H1 (cell line): ENCODE data around the gene CTNS.

ENCODE experiments used
- CBX5 ChIP-seq: fragments of 300-800, 300-1000 bp; sonication (generic); IDR thresholded peaks from 2 replicates; pipeline ENCODE4 v1.7.1; 2016; ENCODE audit warnings: antibody characterized with exemption, low read length, low read depth
- CEBPB ChIP-seq: IDR thresholded peaks from 2 replicates; pipeline ENCODE4 v1.6.1; 2012; ENCODE audit warnings: low read depth, low read length
- CHD2 ChIP-seq: IDR thresholded peaks from 2 replicates; pipeline ENCODE4 v1.6.1; 2012; ENCODE audit warnings: low read length, improper control_type of control experiment
- CTCF ChIP-seq, 3 experiments: IDR thresholded peaks; 1 replicate in 2 of 3; 2 replicates in 1 of 3; pipeline versions ENCODE4 v1.5.1 to v1.6.1; 2011; ENCODE audit warnings: low read length in 3 of 3, mild to moderate bottlenecking in 3 of 3, inconsistent platforms in 2 of 3, low read depth in 1 of 3, moderate library complexity in 1 of 3; ENCODE audit not compliant: insufficient read depth in 1 of 3; ENCODE audit errors: control extremely low read depth in 1 of 3
- EZH2 ChIP-seq: fragments of 200-600 bp; sonication (generic); IDR thresholded peaks from 2 replicates; pipeline ENCODE4 v1.7.1; 2012; ENCODE audit warnings: low read depth, mild to moderate bottlenecking, moderate library complexity, low read length, inconsistent platforms; ENCODE audit not compliant: severe bottlenecking
- HDAC2 ChIP-seq, 2 experiments: fragments of 300-600 bp in 1 of 2; sonication (generic) in 1 of 2; IDR thresholded peaks; 2 replicates each; pipeline ENCODE4 v1.6.1; 2011 to 2012; ENCODE audit warnings: low read depth in 2 of 2, low read length in 2 of 2, mild to moderate bottlenecking in 2 of 2, moderate library complexity in 2 of 2, borderline replicate concordance in 1 of 2, inconsistent platforms in 1 of 2
- KDM1A ChIP-seq: fragments of 200-600, 300-600 bp; sonication (generic); IDR thresholded peaks from 2 replicates; pipeline ENCODE4 v1.7.1; 2016; ENCODE audit warnings: mild to moderate bottlenecking, low read length, borderline replicate concordance
- PHF8 ChIP-seq: fragments of 200-600 bp; sonication (generic); conservative IDR thresholded peaks from 2 replicates; pipeline ENCODE4 v1.7.1; 2012; ENCODE audit warnings: low read depth, mild to moderate bottlenecking, inconsistent platforms, low read length, moderate library complexity
- POLR2A ChIP-seq, 2 experiments: IDR thresholded peaks; 1 replicate in 1 of 2; 2 replicates in 1 of 2; pipeline ENCODE4 v1.6.1; 2011; ENCODE audit warnings: low read depth in 2 of 2, low read length in 2 of 2, mild to moderate bottlenecking in 2 of 2; ENCODE audit errors: control extremely low read depth in 1 of 2
- RAD21 ChIP-seq, 2 experiments: IDR thresholded peaks in 1 of 2; conservative IDR thresholded peaks in 1 of 2; 2 replicates each; pipeline ENCODE4 v1.6.1; 2011; ENCODE audit warnings: low read depth in 2 of 2, low read length in 2 of 2, improper control_type of control experiment in 1 of 2, inconsistent platforms in 1 of 2, mild to moderate bottlenecking in 1 of 2, moderate library complexity in 1 of 2
- SP1 ChIP-seq: IDR thresholded peaks from 2 replicates; pipeline ENCODE4 v1.6.1; 2011; ENCODE audit warnings: low read depth, low read length
- SUZ12 ChIP-seq: fragments of 200-600 bp; sonication (generic); IDR thresholded peaks from 2 replicates; pipeline ENCODE4 v1.6.1; 2012; ENCODE audit warnings: mild to moderate bottlenecking, inconsistent platforms, low read length, moderate library complexity, mixed read lengths
- TBP ChIP-seq: IDR thresholded peaks from 2 replicates; pipeline ENCODE4 v1.6.1; 2011; ENCODE audit warnings: low read depth, low read length, improper control_type of control experiment
- TF ChIP-seq, protein P1 (sequence below): fragments of 300-600 bp; sonication (generic); IDR thresholded peaks from 2 replicates; pipeline ENCODE4 v1.7.1; 2012; ENCODE audit warnings: low read length, moderate library complexity, mild to moderate bottlenecking, inconsistent platforms; ENCODE audit not compliant: insufficient replicate concordance

DNA sequence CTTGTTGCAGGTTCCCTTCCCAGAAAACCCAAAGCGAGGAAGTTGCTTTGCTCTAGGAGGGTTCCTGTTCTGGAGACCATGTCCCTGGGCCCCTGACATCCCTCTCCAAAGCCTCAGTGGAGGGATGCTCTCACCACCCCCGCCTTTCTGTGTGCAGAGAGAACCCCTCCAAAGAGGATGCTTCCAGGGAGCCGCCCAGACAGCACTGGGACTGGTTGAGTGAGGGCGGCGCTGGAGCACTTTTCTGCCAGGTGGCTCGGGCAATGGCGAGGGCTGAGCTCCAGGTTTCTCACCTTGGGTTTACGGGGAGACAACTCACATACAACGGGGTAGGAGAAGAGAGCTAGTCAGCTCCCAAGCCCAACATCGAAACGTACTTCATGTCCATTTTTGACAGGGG lies 39.3 kb downstream of the CTNS start:
- TF ChIP-seq CTCF (IDR thresholded peaks at IDR 0.05; ENCODE audit: control extremely low read depth in 1 of 3, insufficient read depth in 1 of 3, low read depth in 1 of 3, low read length in 3 of 3) (no peak), PHF8 (no peak), CHD2 (no peak), SUZ12 (no peak), EZH2 (no peak), POLR2A (IDR thresholded peaks at IDR 0.05; ENCODE audit: control extremely low read depth in 1 of 2, low read depth in 2 of 2, low read length in 2 of 2) (no peak), RAD21 (IDR thresholded peaks at IDR 0.05 in 1 of 2, conservative IDR thresholded peaks at IDR 0.05 in 1 of 2; ENCODE audit: low read depth in 2 of 2, low read length in 2 of 2) (no peak), KDM1A (no peak), SP1 (no peak), CEBPB (no peak), CBX5 (no peak), TBP (no peak), HDAC2 (IDR thresholded peaks at IDR 0.05; ENCODE audit: borderline replicate concordance in 1 of 2, low read depth in 2 of 2, low read length in 2 of 2) (no peak)
- TF ChIP-seq, protein P1, sequence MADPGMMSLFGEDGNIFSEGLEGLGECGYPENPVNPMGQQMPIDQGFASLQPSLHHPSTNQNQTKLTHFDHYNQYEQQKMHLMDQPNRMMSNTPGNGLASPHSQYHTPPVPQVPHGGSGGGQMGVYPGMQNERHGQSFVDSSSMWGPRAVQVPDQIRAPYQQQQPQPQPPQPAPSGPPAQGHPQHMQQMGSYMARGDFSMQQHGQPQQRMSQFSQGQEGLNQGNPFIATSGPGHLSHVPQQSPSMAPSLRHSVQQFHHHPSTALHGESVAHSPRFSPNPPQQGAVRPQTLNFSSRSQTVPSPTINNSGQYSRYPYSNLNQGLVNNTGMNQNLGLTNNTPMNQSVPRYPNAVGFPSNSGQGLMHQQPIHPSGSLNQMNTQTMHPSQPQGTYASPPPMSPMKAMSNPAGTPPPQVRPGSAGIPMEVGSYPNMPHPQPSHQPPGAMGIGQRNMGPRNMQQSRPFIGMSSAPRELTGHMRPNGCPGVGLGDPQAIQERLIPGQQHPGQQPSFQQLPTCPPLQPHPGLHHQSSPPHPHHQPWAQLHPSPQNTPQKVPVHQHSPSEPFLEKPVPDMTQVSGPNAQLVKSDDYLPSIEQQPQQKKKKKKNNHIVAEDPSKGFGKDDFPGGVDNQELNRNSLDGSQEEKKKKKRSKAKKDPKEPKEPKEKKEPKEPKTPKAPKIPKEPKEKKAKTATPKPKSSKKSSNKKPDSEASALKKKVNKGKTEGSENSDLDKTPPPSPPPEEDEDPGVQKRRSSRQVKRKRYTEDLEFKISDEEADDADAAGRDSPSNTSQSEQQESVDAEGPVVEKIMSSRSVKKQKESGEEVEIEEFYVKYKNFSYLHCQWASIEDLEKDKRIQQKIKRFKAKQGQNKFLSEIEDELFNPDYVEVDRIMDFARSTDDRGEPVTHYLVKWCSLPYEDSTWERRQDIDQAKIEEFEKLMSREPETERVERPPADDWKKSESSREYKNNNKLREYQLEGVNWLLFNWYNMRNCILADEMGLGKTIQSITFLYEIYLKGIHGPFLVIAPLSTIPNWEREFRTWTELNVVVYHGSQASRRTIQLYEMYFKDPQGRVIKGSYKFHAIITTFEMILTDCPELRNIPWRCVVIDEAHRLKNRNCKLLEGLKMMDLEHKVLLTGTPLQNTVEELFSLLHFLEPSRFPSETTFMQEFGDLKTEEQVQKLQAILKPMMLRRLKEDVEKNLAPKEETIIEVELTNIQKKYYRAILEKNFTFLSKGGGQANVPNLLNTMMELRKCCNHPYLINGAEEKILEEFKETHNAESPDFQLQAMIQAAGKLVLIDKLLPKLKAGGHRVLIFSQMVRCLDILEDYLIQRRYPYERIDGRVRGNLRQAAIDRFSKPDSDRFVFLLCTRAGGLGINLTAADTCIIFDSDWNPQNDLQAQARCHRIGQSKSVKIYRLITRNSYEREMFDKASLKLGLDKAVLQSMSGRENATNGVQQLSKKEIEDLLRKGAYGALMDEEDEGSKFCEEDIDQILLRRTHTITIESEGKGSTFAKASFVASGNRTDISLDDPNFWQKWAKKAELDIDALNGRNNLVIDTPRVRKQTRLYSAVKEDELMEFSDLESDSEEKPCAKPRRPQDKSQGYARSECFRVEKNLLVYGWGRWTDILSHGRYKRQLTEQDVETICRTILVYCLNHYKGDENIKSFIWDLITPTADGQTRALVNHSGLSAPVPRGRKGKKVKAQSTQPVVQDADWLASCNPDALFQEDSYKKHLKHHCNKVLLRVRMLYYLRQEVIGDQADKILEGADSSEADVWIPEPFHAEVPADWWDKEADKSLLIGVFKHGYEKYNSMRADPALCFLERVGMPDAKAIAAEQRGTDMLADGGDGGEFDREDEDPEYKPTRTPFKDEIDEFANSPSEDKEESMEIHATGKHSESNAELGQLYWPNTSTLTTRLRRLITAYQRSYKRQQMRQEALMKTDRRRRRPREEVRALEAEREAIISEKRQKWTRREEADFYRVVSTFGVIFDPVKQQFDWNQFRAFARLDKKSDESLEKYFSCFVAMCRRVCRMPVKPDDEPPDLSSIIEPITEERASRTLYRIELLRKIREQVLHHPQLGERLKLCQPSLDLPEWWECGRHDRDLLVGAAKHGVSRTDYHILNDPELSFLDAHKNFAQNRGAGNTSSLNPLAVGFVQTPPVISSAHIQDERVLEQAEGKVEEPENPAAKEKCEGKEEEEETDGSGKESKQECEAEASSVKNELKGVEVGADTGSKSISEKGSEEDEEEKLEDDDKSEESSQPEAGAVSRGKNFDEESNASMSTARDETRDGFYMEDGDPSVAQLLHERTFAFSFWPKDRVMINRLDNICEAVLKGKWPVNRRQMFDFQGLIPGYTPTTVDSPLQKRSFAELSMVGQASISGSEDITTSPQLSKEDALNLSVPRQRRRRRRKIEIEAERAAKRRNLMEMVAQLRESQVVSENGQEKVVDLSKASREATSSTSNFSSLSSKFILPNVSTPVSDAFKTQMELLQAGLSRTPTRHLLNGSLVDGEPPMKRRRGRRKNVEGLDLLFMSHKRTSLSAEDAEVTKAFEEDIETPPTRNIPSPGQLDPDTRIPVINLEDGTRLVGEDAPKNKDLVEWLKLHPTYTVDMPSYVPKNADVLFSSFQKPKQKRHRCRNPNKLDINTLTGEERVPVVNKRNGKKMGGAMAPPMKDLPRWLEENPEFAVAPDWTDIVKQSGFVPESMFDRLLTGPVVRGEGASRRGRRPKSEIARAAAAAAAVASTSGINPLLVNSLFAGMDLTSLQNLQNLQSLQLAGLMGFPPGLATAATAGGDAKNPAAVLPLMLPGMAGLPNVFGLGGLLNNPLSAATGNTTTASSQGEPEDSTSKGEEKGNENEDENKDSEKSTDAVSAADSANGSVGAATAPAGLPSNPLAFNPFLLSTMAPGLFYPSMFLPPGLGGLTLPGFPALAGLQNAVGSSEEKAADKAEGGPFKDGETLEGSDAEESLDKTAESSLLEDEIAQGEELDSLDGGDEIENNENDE, result no peak
